Stimulated activated CD8-positive, alpha-beta memory T cell treated with anti-CD3 and anti-CD28 coated beads, Interleukin-7, amount 100 ng/mL, for 4 hours (primary cell): Measurements from ENCODE around the gene TPRG1L.
A peak's percentile ranks its signal among the peaks of the same experiment; 100 is the strongest.

Source experiments
- DNase-seq, 2 donors: peaks; one replicate each; pipeline ENCODE4 v3.0.0-alpha.2; 2020; ENCODE audit warnings: low read depth in 2 of 2

The TPRG1L gene

GRCh38 chr1:3645247-3645646 is 20.4 kb downstream of the TPRG1L start:
- no peak for DNase-seq

GRCh38 chr1:3645666-3646355 is 21.0 kb downstream of the TPRG1L start:
- DNase-seq, result no peak

GRCh38 chr1:3646596-3646995 is 21.8 kb downstream of the TPRG1L start:
- no peak for DNase-seq

- DNase-seq, result peak; percentile 85 to 86
Measured at GRCh38 chr1:3649342-3650247, 24.8 kb downstream of the TPRG1L start, which contains the start of gene WRAP73. Gene WRAP73, minus strand, starts transcription at chr1:3650103. Its CDS starts 104 bp downstream, at chr1:3649999.

GRCh38 chr1:3650248-3651025 is 25.6 kb downstream of the TPRG1L start:
- no peak for DNase-seq

GRCh38 chr1:3651026-3651929 is 26.5 kb downstream of the TPRG1L start:
- no peak for DNase-seq

- no peak for DNase-seq
Measured at GRCh38 chr1:3651930-3652547, 27.2 kb downstream of the TPRG1L start, which contains the start of gene TP73. Gene TP73, plus strand, starts transcription at chr1:3652516. Its CDS starts 29,850 bp downstream, at chr1:3682366.

- DNase-seq, result no peak
Measured at GRCh38 chr1:3652548-3653285, 27.9 kb downstream of the TPRG1L start.

- DNase-seq, result no peak
Measured at GRCh38 chr1:3653286-3653618, 28.4 kb downstream of the TPRG1L start.

GRCh38 chr1:3654549-3655281 is 29.9 kb downstream of the TPRG1L start:
- DNase-seq, result no peak

GRCh38 chr1:3656450-3657095 is 31.8 kb downstream of the TPRG1L start:
- no peak for DNase-seq

GRCh38 chr1:3657096-3657475 is 32.3 kb downstream of the TPRG1L start:
- DNase-seq, result no peak

GRCh38 chr1:3657578-3658230 is 32.9 kb downstream of the TPRG1L start:
- no peak for DNase-seq

- no peak for DNase-seq
Measured at GRCh38 chr1:3658231-3658615, 33.4 kb downstream of the TPRG1L start.

- DNase-seq, result no peak
Measured at GRCh38 chr1:3659093-3659492, 34.3 kb downstream of the TPRG1L start.

GRCh38 chr1:3660704-3661103 is 35.9 kb downstream of the TPRG1L start:
- no peak for DNase-seq

- no peak for DNase-seq
Measured at GRCh38 chr1:3661631-3662030, 36.8 kb downstream of the TPRG1L start.

GRCh38 chr1:3662080-3662671 is 37.4 kb downstream of the TPRG1L start:
- DNase-seq, result no peak
